GM23338 (cell line): Measurements from ENCODE around the gene USP36.

Experiments
- CTCF ChIP-seq, 2 experiments: fragments of 200-600 bp in 1 of 2; sonication (generic) in 1 of 2; conservative IDR thresholded peaks; 2 replicates each; pipeline versions ENCODE4 v1.5.1 to v1.6.1; 2016 to 2017; ENCODE audit warnings: antibody characterized with exemption in 2 of 2, low read depth in 2 of 2, mild to moderate bottlenecking in 2 of 2, moderate library complexity in 1 of 2
- EZH2phosphoT487 ChIP-seq: fragments of 200-600 bp; sonication (generic); IDR thresholded peaks from one replicate; pipeline ENCODE4 v1.8.1; 2018; ENCODE audit warnings: antibody characterized with exemption; ENCODE audit not compliant: unreplicated experiment
- JUNB ChIP-seq: IDR thresholded peaks from one replicate; pipeline ENCODE4 v1.6.1; 2016; ENCODE audit warnings: antibody characterized with exemption; ENCODE audit not compliant: unreplicated experiment

GRCh38 chr17:78794864-78795640 is 45.6 kb downstream of the USP36 start:
- TF ChIP-seq CTCF (conservative IDR thresholded peaks at IDR 0.05; ENCODE audit: low read depth in 2 of 2) (no peak), JUNB (no peak), EZH2phosphoT487 (no peak)
